ENCODE results near the gene MAPK9. TPM values are rescaled to one million over a fixed set of nuclear protein-coding genes. Genes with fewer than 3 reads are reported as not detected.

MAPK9 gene
- total and polyA plus RNA-seq, 2 experiments from 2014 or later: 30.6 to 37.0 TPM

DNA sequence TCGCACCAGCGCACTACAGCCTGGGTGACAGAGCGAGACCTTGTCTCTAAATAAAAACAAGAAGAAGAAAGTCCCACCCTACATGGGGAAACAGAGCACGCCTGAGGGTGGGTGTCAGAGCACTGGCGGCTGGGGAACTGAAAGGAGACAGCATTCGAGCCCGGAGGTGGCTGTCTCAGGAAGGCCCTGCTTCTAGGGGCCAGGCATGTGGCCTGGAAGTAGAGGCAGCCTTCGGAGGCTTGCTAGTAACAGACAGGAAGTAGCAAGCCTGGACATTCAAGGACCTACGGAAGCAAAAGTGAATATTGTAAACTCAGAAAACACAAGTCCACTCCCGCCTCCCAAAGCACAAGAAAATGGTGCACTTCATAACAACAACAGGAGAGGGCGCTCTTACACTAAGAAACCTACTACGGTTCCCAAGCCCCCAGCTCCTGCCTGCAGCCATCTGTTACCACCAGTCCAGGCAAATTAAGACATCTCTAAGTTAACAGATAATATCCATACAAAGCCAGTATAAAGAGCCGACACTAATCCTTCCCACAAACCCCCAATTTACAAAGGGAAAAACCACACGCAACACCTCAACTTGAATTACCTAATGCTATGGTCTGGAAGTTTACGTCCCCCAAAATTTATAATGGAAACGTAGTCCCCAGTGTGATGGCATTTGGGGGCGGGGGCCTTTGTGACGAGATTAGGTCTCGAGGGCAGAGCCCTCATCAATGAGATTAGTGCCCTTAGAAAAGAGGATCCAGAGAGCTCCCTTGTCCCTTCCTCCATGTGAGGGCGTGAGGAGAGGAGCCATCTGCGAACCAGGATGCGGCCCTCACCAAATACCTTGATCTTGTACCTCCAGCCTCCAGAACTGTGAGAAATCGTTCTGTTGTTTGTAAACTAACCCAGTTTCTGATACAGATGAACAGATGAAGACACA lies 90.6 kb downstream of the MAPK9 start:
- no peaks in the 10 kb centered on the region for H3K36me3 ChIP-seq
- H3K27me3 ChIP-seq: no peaks in the 10 kb centered on the region
- H3K4me3 ChIP-seq: no peak overlapping the region
- no peaks in the 10 kb centered on the region for H3K4me1 ChIP-seq (ENCODE audit: low read depth)
- H3K27ac ChIP-seq: no peak overlapping the region
- TF ChIP-seq, protein P1, sequence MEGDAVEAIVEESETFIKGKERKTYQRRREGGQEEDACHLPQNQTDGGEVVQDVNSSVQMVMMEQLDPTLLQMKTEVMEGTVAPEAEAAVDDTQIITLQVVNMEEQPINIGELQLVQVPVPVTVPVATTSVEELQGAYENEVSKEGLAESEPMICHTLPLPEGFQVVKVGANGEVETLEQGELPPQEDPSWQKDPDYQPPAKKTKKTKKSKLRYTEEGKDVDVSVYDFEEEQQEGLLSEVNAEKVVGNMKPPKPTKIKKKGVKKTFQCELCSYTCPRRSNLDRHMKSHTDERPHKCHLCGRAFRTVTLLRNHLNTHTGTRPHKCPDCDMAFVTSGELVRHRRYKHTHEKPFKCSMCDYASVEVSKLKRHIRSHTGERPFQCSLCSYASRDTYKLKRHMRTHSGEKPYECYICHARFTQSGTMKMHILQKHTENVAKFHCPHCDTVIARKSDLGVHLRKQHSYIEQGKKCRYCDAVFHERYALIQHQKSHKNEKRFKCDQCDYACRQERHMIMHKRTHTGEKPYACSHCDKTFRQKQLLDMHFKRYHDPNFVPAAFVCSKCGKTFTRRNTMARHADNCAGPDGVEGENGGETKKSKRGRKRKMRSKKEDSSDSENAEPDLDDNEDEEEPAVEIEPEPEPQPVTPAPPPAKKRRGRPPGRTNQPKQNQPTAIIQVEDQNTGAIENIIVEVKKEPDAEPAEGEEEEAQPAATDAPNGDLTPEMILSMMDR (IDR thresholded peaks at IDR 0.05; ENCODE audit: low read depth, low read length): peak; percentile 40
- peak; percentile 55 to 61 for DNase-seq (ENCODE audit: low read depth in 1 of 2, low spot score in 1 of 2)
- H3K9me3 ChIP-seq (ENCODE audit: low read depth): no peaks in the 10 kb centered on the region

GRCh38 chr5:180199390-180199789 lies 92.5 kb downstream of the MAPK9 start:
- no peaks in the 10 kb centered on the region for H3K27me3 ChIP-seq
- H3K4me1 ChIP-seq (ENCODE audit: low read depth): no peaks in the 10 kb centered on the region
- no peak for DNase-seq (ENCODE audit: low read depth in 1 of 2, low spot score in 1 of 2)
- H3K36me3 ChIP-seq: no peaks in the 10 kb centered on the region
- no peaks in the 10 kb centered on the region for H3K9me3 ChIP-seq (ENCODE audit: low read depth)
- TF ChIP-seq, protein P1 (IDR thresholded peaks at IDR 0.05; ENCODE audit: low read depth, low read length): no peak
- no peak overlapping the region for H3K4me3 ChIP-seq
- H3K27ac ChIP-seq: no peak overlapping the region

DNA sequence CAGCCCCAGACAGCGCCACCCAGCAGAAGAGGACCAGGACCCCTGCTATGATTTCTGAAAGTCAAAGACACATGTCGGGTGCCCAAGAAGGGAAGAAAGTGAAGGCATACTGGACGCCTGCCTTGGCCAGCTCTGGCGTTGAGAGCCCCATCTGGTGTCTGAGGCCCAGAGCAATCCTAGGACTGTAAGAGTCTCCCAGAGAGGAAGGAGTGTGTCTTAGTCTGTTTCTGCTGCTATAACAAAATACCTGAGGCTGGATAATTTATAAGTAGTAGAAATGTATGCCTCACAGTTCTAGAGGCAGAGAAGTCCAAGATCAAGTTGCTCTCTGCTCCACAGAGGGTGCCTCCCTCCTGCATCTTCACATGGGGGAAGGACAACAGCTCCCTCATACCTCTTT lies 93.7 kb downstream of the MAPK9 start:
- TF ChIP-seq, protein P1 (IDR thresholded peaks at IDR 0.05; ENCODE audit: low read depth, low read length): no peak
- no peak overlapping the region for H3K27ac ChIP-seq

DNA sequence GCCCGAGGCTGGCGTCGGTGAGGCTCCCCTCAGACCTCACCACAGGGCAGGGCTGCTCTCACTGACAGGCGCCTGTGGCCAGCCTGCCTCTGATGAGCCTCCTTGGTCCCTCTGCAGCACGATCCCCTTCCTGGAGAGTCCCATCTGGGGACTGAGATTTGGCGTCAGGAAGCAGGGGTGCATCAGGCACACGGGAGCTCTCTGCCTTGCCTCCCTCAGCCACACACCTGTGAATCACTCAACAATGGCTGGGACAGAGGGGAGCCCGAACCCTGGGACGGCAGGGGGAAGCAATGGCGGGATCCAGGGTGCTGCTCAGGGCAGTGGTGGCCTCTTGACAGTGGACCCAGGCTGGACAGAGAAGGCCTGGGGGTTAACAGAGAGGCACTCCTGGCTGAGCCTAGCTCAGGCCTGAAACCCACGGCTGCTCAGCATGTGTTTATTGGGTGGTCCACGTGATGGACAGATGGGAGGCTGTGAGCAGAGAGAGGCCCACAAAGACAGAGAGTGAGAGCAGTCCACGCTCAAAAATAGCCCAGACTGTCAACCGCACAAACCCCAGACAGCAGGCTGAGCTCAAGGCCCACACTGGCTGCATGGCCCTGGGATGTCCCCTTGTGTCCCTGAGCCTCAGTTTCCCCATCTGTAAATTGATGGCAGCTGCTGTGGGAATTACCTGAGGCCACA lies 94.7 kb downstream of the MAPK9 start:
- DNase-seq (ENCODE audit: low read depth in 1 of 2, low spot score in 1 of 2): no peak
- H3K4me3 ChIP-seq: no peak overlapping the region
- no peaks in the 10 kb centered on the region for H3K4me1 ChIP-seq (ENCODE audit: low read depth)
- no peaks in the 10 kb centered on the region for H3K27me3 ChIP-seq
- H3K36me3 ChIP-seq: no peaks in the 10 kb centered on the region
- H3K9me3 ChIP-seq (ENCODE audit: low read depth): no peaks in the 10 kb centered on the region
- TF ChIP-seq, protein P1 (IDR thresholded peaks at IDR 0.05; ENCODE audit: low read depth, low read length): no peak
- no peak overlapping the region for H3K27ac ChIP-seq

More for the DNA sequence above, 93.7 kb downstream of the MAPK9 start:
- no peak for DNase-seq (ENCODE audit: low read depth in 1 of 2, low spot score in 1 of 2)
- no peak overlapping the region for H3K4me3 ChIP-seq
- H3K4me1 ChIP-seq (ENCODE audit: low read depth): no peaks in the 10 kb centered on the region
- H3K36me3 ChIP-seq: no peaks in the 10 kb centered on the region
- no peaks in the 10 kb centered on the region for H3K9me3 ChIP-seq (ENCODE audit: low read depth)
- H3K27me3 ChIP-seq: no peaks in the 10 kb centered on the region

DNA sequence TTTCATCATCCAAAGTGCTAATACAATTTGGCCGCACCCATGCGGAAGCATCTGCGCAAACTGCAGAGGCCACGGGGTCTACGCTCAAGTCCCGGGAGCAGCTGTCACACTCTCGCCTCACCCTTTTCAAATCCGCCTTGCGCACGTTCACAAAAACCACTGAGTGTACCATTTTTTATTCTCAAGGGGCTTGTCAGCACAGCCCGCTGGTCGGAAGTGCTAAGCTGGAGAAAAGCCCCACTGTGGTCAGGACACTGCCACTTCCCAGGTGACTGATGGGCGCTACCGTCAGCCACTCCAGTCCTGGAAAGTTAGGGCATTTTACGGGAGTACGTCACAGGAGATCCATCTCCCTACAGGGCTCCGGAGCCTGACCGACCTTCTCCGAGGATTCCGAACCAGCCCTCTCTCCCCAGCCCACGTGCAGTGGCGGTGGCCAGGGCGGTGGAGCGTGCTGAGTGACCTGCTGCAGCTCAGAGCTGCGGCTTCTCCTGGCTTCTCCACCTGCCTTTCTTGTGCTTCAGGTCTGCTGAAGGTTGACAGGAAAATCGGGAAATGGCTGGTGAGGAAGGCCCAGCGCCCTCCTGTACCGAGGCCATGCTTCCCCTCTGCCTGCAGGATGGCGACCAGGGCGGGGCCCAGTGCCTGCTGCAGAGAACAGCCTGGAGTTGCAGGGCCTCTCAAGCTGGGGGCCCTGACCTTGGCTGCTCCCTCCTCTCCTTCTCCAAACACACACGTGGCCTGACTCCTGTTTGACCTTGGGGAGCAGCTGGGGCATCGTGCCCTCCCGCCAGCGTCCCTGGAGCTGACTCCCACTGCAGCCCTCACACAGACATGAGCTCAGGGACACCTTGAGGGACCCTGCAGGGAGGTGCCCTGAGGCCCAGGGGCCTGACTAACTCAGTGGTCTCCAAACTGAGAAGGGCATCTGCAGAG lies 97.2 kb downstream of the MAPK9 start:
- Histone ChIP-seq H3K9me3 (ENCODE audit: low read depth) (no peaks in the 10 kb centered on the region), H3K27ac (no peak overlapping the region), H3K4me1 (ENCODE audit: low read depth) (no peaks in the 10 kb centered on the region), H3K36me3 (no peaks in the 10 kb centered on the region), H3K4me3 (no peak overlapping the region), H3K27me3 (no peaks in the 10 kb centered on the region)
- DNase-seq (ENCODE audit: low read depth in 1 of 2, low spot score in 1 of 2): no peak
- TF ChIP-seq, protein P1 (IDR thresholded peaks at IDR 0.05; ENCODE audit: low read depth, low read length): no peak
